ENCODE measurements around the gene MISP. TPM values are rescaled to one million over a fixed set of nuclear protein-coding genes. Genes with fewer than 3 reads are reported as not detected.

Gene MISP
- total and polyA plus RNA-seq, 2 of the 13 experiments (the other 11 are each of a cell fraction or from before 2014, with no cell fraction given) = 0.67 to 1.3 TPM

GRCh38 chr19:708154-709143, 42.5 kb upstream of the MISP start, which contains the start of gene PALM (continued):
- TF ChIP-seq ZNF576 (CRISPR knock-in tag; IDR thresholded peaks at IDR 0.05) (0 out of 2 replicates have a peak, but pooled peaks have one; percentile 49), IKZF5 (CRISPR knock-in tag; IDR thresholded peaks at IDR 0.05) (0 out of 2 replicates have a peak, but pooled peaks have one; percentile 22), ZFY (CRISPR knock-in tag; IDR thresholded peaks at IDR 0.05) (peak; percentile 56), ZNF816 (CRISPR knock-in tag; IDR thresholded peaks at IDR 0.05; ENCODE audit: borderline replicate concordance) (peak; percentile 37; the same call in 1 of the 2 replicates), CSRNP2 (CRISPR knock-in tag; conservative IDR thresholded peaks at IDR 0.05; ENCODE audit: low read depth) (no peak), MXD3 (CRISPR knock-in tag; IDR thresholded peaks at IDR 0.05) (peak; percentile 40; the same call in 1 of the 2 replicates)

Measured in HepG2 (cell line).